Activated T-cell treated with anti-CD3 and anti-CD28 coated beads, Interleukin-2, amount 50 U/mL, for 72 hours (primary cell): ENCODE results near the gene UFD1. TPM values are rescaled to one million over a fixed set of nuclear protein-coding genes. Genes with fewer than 3 reads are reported as not detected.

ENCODE experiments used
- ATAC-seq, 2 donors: fragments of 150-1000 bp; cut with Tn5 transposase; replicated peaks in 1 of 2; 2 replicates each; pipeline ENCODE4 v1.10.0; 2021; ENCODE audit warnings: moderate library complexity in 2 of 2, mild to moderate bottlenecking in 1 of 2
- DNase-seq, 2 donors: peaks; one replicate each; pipeline ENCODE4 v3.0.0; 2021 to 2022; ENCODE audit warnings: mixed read lengths in 1 of 2
- H3K27ac Mint-ChIP-seq: one replicate; pipeline ENCODE4 v1.8.0; 2022; ENCODE audit warnings: mild to moderate bottlenecking, moderate library complexity, mixed read lengths
- H3K27me3 Mint-ChIP-seq: one replicate; pipeline ENCODE4 v1.8.0; 2022; ENCODE audit warnings: low read depth, mixed read lengths
- H3K36me3 Mint-ChIP-seq, 2 donors: one replicate each; pipeline ENCODE4 v1.8.0; 2022; ENCODE audit warnings: mixed read lengths in 2 of 2, mild to moderate bottlenecking in 1 of 2; ENCODE audit not compliant: insufficient read depth in 2 of 2
- H3K4me1 Mint-ChIP-seq: one replicate; pipeline ENCODE4 v1.8.0; 2022; ENCODE audit warnings: low read depth, mixed read lengths
- H3K4me3 Mint-ChIP-seq, 2 donors: one replicate each; pipeline ENCODE4 v1.8.0; 2022; ENCODE audit warnings: mild to moderate bottlenecking in 2 of 2, mixed read lengths in 2 of 2, moderate library complexity in 2 of 2
- H3K9me3 Mint-ChIP-seq, 2 donors: one replicate each; pipeline ENCODE4 v1.8.0; 2022; ENCODE audit warnings: mixed read lengths in 2 of 2
- total RNA-seq, 2 donors: library from RNA; stranded (reverse); gene quantifications; one replicate each; pipeline ENCODE4 v1.2.3, GENCODE V29; 2022

Gene UFD1
- total RNA-seq, 2 donors from 2014 or later = 68.3 to 78.6 TPM

DNA sequence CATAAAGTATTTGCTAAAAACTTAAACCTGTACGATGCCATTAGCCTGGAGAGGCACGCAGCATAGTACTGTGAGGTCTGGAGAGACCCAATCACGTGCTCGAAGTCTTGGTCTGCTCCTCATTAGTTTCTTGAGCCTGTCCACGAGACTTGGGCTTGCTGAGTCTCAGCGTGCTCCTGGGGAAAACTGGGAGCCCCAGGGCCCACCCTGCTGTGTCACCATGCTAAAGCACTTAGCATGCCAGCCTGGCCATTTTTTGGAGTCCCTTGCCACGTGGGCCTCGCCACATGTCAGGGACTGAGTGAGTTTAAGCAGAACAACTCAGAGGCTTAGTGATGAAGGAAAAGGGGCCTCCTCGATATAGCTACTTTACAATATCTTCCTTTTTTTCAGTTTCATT lies 3.3 kb upstream of the UFD1 start:
- ATAC-seq = no peak
- DNase-seq = no peak
- Mint-ChIP-seq H3K27me3 (no peaks in the 10 kb centered on the region), H3K4me3 (peak overlapping the region in 1 of 2 donors; percentile 31), H3K4me1 (peaks cover 36% of the 10 kb centered on the region), H3K36me3 (peaks cover 11 to 40% of the 10 kb centered on the region in 2 donors), H3K27ac (peak overlapping the region; percentile 43), H3K9me3 (no peaks in the 10 kb centered on the region)

- Mint-ChIP-seq H3K27ac (peak overlapping the region; percentile 21), H3K9me3 (no peaks in the 10 kb centered on the region)
Observed at GRCh38 chr22:19480789-19481188, 1.8 kb upstream of the UFD1 start.

DNA sequence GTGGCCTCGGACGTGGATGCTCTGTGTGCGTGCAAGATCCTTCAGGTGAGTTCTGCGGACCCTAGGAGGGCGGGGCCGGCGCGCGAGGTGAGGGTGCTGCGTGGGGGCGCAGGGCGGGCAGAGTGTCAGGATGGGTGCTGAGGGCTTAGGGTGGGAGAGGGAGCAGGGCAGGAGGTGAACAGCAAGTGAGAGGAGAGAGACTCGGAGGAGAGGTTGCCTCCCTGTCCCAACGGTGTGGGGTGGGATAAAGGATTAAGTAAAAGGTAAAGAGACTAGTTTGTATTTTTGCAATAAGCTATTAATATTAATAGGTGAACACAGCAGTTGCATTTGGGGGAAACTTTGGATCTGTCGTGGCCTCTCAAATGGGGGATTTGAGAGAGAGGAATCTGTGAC lies 1.2 kb upstream of the UFD1 start:
- Mint-ChIP-seq H3K27me3 (no peaks in the 10 kb centered on the region), H3K4me1 (peaks cover 52% of the 10 kb centered on the region), H3K9me3 (no peaks in the 10 kb centered on the region), H3K36me3 (peaks cover 11 to 31% of the 10 kb centered on the region in 2 donors), H3K27ac (peak overlapping the region; percentile 82), H3K4me3 (peak overlapping the region; percentile 87 to 100)
- DNase-seq = peak in 1 of 2 donors; percentile 33
- no peak for ATAC-seq

More at GRCh38 chr22:19480789-19481188, 1.8 kb upstream of the UFD1 start:
- DNase-seq (no peak), ATAC-seq (no peak)
- Mint-ChIP-seq H3K4me3 (peak overlapping the region; percentile 87 to 100), H3K36me3 (peaks cover 11 to 34% of the 10 kb centered on the region in 2 donors), H3K4me1 (peaks cover 48% of the 10 kb centered on the region), H3K27me3 (no peaks in the 10 kb centered on the region)

- DNase-seq = peak; percentile 94 to 95
- no peaks in the 10 kb centered on the region for H3K9me3 Mint-ChIP-seq
- ATAC-seq = peak; percentile 90
- H3K27ac Mint-ChIP-seq = peak within 1 kb of the TSS; percentile 99
- H3K4me1 Mint-ChIP-seq = peaks cover 52% of the 10 kb centered on the region
- H3K36me3 Mint-ChIP-seq = peaks cover 9 to 25% of the 10 kb centered on the region in 2 donors
- H3K27me3 Mint-ChIP-seq = no peaks in the 10 kb centered on the region
- peak within 1 kb of the TSS; percentile 87 to 100 for H3K4me3 Mint-ChIP-seq
Observed at GRCh38 chr22:19479355-19480172, 571 bp upstream of the UFD1 start, which contains the start of gene CDC45. CDC45 (plus strand) TSS chr22:19479920; CDS start chr22:19479969, 49 bp downstream.

DNA sequence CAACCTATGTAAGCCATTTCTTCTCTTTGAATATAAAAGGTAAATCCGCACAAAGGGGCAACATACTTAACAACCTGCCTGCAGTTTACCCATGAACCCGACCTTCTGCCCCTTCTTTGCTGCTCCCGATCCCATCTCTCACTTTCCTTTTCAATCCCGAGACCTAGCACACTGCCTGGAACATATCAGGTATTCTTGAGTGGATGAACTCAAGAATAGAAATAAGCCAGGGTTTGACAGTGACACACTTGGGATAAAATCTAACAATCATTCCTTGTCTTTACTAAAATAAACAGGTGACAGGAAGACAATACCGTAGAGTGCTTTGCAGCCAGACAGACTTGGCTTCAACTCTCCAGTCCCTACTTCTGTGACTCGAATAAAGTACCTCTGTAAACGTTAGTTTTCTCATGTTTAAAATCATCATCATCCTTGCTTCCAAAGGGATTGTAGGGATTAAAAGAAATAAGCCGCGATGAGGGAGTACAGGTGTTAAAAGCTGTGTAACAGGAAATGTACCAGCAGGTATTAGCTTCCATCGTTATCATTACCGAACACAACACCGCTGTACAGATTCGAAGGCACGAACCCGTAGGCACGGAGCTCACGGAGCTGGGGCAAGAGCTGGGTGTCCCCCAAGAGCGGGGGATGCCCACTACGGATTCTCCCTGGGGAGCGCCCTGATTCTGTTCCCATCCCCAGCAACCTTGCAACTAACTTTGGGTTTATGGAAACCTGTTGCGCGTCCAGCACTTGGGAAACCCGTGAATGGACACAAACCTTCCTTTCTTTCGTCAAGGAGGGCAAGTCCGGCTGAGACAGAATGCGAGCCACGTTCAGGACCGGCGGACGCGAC lies 720 bp downstream of the UFD1 start:
- Mint-ChIP-seq H3K4me1 (peaks cover 44% of the 10 kb centered on the region), H3K9me3 (no peaks in the 10 kb centered on the region), H3K36me3 (peaks cover 5 to 20% of the 10 kb centered on the region in 2 donors), H3K27ac (peak overlapping the region; percentile 25), H3K4me3 (peak overlapping the region; percentile 87 to 100), H3K27me3 (no peaks in the 10 kb centered on the region)
- peak in 1 of 2 donors; percentile 20 for DNase-seq
- no peak for ATAC-seq

GRCh38 chr22:19477321-19478044 lies 1.5 kb downstream of the UFD1 start:
- no peak for DNase-seq
- Mint-ChIP-seq H3K27ac (peak overlapping the region; percentile 94), H3K27me3 (no peaks in the 10 kb centered on the region), H3K36me3 (peaks cover 5 to 14% of the 10 kb centered on the region in 2 donors), H3K4me3 (peak overlapping the region; percentile 87 to 100), H3K4me1 (peaks cover 40% of the 10 kb centered on the region), H3K9me3 (no peaks in the 10 kb centered on the region)
- ATAC-seq = no peak

DNA sequence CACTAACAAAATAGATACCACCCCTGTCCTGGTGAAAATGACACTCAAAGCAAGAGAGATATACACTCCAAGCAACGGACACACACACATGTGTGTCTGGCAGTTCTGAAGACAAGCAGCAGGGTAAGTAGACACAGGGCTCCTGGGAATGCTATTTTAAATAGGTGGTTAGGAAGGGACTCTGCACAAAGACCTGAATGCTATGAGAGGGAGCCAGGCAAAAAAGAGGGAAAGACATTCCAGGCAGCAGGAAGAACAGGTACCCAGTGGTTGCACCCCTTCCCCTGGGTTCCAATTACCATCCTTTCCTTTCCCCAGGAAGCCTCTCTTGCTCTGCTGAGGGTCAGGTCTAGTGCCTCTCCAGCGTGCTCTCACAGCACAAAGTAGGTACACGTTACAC lies 3.0 kb downstream of the UFD1 start:
- DNase-seq = no peak
- Mint-ChIP-seq H3K27me3 (no peaks in the 10 kb centered on the region), H3K4me1 (peaks cover 35% of the 10 kb centered on the region), H3K4me3 (peak overlapping the region in 1 of 2 donors; percentile 13), H3K27ac (peak overlapping the region; percentile 48), H3K36me3 (peaks cover 8 to 17% of the 10 kb centered on the region in 2 donors), H3K9me3 (no peaks in the 10 kb centered on the region)
- ATAC-seq = no peak

- Mint-ChIP-seq H3K4me1 (peaks cover 27% of the 10 kb centered on the region), H3K27me3 (no peaks in the 10 kb centered on the region), H3K9me3 (no peaks in the 10 kb centered on the region), H3K4me3 (no peak overlapping the region), H3K36me3 (peaks cover 5 to 11% of the 10 kb centered on the region in 2 donors), H3K27ac (no peak overlapping the region)
- no peak for DNase-seq
- ATAC-seq = no peak
Observed at GRCh38 chr22:19473578-19473977, 5.4 kb downstream of the UFD1 start.

GRCh38 chr22:19472233-19472632 lies 6.8 kb downstream of the UFD1 start:
- peaks cover 16% of the 10 kb centered on the region for H3K4me1 Mint-ChIP-seq
- peak overlapping the region; percentile 34 for H3K27ac Mint-ChIP-seq
- peaks cover 5 to 14% of the 10 kb centered on the region in 2 donors for H3K36me3 Mint-ChIP-seq

DNA sequence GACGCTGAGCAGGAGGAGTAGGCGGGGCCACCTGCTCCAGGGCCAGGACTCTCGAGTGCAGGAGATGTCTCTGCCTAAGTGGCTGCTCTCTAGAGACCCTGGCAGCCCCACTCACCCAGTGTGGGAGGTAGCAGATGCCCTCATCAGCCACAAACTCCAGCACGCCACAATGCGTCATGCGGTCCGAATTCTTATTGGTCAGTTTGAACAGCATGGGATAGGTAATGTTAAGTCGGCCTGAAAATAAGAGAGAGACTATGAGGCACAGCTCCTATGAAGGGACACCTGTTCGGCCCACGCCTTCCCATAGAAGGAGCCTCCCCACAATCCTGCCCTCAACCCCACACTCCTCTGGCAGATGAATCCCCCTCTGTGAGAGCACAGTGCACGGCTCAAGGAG lies 7.4 kb downstream of the UFD1 start:
- Mint-ChIP-seq H3K4me1 (peaks cover 10% of the 10 kb centered on the region), H3K4me3 (no peak overlapping the region), H3K27me3 (no peaks in the 10 kb centered on the region), H3K27ac (no peak overlapping the region), H3K36me3 (peaks cover 5 to 15% of the 10 kb centered on the region in 2 donors), H3K9me3 (no peaks in the 10 kb centered on the region)
- DNase-seq (no peak), ATAC-seq (no peak)

More at GRCh38 chr22:19472233-19472632, 6.8 kb downstream of the UFD1 start:
- DNase-seq (no peak), ATAC-seq (no peak)
- no peak overlapping the region for H3K4me3 Mint-ChIP-seq
- H3K27me3 Mint-ChIP-seq = no peaks in the 10 kb centered on the region
- no peaks in the 10 kb centered on the region for H3K9me3 Mint-ChIP-seq

DNA sequence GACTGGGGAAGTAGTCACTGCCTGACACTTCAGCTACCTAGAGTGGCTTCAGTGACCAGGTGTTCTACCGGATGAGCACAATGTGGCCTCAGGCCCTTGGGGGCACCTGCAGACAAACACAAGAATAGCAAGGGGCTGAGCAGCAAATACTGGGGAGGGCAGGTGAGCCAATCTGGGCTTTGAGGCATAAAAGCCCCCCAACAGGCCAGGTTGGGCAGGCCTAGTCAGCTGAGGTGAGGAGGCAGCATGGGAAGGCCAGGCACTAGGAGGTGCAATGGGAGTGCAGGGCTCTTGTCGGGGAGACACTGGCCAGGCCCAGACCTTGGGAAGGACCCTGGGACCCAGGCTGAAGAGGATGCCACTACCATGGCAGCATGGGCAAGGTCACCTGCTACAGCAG lies 9.0 kb downstream of the UFD1 start:
- Mint-ChIP-seq H3K27ac (peak overlapping the region; percentile 48), H3K4me1 (no peaks in the 10 kb centered on the region), H3K4me3 (no peak overlapping the region), H3K36me3 (peaks cover 5 to 24% of the 10 kb centered on the region in 2 donors), H3K27me3 (no peaks in the 10 kb centered on the region), H3K9me3 (no peaks in the 10 kb centered on the region)
- no peak for ATAC-seq
- DNase-seq = no peak

DNA sequence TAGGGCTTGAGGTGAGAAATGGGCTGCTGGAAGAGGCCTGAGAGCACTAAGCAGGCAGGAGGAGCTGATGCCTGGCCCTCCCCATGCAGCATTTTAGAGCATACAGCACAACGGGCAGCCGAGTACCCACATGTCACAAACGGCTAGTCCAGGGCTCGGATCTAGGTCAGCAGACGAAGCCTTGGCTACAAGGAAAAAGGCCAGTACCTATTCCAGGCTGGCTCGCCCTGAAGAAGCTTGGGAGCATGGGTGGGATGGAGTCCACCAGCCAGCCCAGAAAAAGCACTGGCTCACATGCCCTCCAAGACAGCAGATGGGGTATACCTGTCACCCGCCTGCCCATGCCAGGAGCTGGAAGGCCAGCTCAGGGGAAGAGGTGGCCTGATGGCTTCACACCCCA lies 9.6 kb downstream of the UFD1 start:
- H3K4me1 Mint-ChIP-seq = no peaks in the 10 kb centered on the region

More for the DNA sequence above, 9.6 kb downstream of the UFD1 start:
- DNase-seq (no peak), ATAC-seq (no peak)
- Mint-ChIP-seq H3K4me3 (no peak overlapping the region), H3K27me3 (no peaks in the 10 kb centered on the region), H3K36me3 (peaks cover 5 to 26% of the 10 kb centered on the region in 2 donors), H3K9me3 (no peaks in the 10 kb centered on the region), H3K27ac (no peak overlapping the region)
